NCI-H1092 treated with DMSO at 0.1 percent for 48 hours (cell line): Measurements from ENCODE around the gene DGKQ.

Source experiments
- DNase-seq: peaks from one replicate; lab custom pipeline; 2025; lab: John Stamatoyannopoulos, UW

Gene DGKQ, protein sequence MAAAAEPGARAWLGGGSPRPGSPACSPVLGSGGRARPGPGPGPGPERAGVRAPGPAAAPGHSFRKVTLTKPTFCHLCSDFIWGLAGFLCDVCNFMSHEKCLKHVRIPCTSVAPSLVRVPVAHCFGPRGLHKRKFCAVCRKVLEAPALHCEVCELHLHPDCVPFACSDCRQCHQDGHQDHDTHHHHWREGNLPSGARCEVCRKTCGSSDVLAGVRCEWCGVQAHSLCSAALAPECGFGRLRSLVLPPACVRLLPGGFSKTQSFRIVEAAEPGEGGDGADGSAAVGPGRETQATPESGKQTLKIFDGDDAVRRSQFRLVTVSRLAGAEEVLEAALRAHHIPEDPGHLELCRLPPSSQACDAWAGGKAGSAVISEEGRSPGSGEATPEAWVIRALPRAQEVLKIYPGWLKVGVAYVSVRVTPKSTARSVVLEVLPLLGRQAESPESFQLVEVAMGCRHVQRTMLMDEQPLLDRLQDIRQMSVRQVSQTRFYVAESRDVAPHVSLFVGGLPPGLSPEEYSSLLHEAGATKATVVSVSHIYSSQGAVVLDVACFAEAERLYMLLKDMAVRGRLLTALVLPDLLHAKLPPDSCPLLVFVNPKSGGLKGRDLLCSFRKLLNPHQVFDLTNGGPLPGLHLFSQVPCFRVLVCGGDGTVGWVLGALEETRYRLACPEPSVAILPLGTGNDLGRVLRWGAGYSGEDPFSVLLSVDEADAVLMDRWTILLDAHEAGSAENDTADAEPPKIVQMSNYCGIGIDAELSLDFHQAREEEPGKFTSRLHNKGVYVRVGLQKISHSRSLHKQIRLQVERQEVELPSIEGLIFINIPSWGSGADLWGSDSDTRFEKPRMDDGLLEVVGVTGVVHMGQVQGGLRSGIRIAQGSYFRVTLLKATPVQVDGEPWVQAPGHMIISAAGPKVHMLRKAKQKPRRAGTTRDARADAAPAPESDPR

DNA sequence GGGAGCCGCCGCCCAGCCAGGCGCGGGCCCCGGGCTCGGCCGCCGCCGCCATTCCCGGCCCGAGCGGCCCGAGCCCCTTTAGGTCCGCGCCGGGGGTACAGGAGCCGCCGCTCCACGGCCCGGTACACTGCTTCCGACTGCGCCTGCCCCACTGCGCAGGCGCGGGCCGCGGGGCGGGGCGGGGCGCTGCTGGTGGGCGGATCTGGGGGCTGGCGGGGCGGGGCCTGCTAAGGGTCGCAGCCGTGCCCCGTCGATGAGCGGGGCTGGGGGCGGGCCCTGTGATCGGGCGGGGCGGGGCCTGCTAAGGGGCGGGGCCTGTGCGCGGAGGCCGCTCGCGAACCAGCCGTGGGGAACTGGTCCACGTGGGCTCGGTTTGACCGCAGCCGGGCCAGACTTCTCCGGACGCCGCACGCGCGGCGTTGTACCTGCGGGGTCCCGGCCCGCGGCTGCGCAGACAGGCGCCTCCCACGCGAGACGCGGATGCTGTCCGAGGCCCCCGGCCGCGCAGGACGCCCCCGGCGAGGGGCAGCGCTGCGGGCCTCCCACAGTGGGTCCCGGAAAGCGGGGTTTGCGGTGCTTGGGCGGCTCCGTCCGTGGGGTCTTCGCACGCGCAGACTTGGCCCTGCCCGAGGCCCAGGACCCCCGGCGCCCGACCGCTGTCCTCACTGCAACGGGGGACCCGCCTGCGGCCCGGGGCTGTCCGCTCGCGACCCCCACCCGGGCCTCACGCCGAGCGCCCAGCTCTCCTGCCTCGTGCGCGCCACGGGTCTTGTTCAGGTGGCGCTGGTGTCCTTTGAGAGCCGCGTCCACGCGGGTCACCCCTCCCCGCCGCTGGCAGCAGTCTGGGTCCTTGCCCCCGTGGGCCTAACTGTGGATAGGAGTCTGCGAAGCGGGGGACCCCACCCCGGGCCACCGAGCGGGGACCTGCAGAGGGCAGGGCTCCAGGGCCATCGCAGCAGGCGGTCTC lies at the start of gene DGKQ:
TSS of gene DGKQ (minus strand) at position 139 of the 967 bp plus-strand sequence. CDS start at position 52, 87 bp downstream.
- DNase-seq, result peak; percentile 61

DNA sequence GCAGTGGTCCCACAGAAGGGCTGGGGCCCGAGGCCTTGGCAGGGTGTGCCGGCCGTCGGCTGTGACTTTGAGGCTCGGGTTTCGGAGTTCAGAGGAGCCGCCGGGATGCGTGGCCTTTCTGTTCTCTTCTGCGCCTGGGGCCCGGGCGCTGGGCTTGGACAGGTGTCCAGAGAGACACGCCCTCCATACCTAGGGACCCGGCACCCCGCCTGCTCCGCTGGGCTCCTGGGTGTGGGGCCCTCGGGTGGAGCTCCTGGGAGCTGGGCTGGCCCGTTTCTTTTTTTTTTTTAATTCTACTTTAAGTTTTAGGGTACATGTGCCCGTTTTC lies 49.3 kb upstream of the DGKQ start:
- no peak for DNase-seq

DNA sequence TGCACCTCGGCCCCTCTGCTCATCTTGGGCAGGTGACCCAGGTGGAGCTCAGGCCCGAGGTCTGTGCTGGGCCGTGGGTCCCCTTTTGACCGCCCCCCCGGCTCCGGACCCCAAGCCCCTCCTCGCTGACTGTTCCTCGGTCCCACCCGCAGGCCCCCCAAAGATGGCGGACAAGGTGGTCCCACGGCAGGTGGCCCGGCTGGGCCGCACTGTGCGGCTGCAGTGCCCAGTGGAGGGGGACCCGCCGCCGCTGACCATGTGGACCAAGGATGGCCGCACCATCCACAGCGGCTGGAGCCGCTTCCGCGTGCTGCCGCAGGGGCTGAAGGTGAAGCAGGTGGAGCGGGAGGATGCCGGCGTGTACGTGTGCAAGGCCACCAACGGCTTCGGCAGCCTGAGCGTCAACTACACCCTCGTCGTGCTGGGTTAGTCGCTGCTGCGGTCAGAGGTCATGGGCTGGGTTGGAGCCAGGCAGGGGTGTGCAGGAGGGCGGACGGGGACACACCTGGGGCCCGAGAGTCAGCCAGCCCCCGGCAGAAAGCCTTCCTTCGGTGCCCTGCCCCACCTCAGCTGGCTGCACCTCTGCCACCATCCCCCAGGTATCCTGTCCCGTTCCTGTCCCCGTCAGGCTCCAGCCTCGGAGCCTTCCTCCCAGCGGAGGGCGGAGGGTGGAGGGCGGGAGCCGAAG lies 48.8 kb upstream of the DGKQ start:
- DNase-seq, result no peak

DNA sequence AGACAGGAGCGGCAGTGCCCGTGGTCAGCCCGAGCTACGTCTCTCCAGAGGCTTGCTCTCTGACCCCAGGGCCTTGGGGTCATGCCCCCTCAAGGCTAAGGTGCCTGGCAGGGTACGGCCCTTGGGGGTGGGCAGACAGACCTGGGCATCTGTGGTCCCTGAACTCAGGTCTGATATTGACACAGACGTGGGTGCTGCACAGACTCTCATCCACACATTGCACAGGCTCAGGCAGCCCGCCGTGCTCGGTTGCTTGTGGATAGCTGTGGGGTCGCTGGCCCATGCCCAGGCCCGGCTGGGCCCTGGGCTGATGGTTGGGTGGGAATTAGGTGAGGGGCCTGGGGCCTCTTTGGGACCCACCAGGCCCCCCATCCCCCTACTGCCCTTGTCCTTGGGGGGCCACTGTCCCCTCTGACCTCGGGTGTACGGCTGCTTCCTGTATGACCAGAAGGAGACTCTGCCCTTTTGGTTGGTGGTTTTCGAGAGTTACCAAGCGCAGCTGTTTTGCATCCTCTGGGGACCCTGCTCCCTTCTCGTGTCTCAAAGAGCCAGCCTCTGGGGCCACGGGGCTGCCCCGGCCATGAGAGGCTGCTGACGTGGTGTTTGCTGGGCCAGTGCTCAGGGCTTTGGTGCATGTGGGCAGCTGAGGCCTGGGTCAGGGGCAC lies 48.1 kb upstream of the DGKQ start:
- DNase-seq, result no peak

DNA sequence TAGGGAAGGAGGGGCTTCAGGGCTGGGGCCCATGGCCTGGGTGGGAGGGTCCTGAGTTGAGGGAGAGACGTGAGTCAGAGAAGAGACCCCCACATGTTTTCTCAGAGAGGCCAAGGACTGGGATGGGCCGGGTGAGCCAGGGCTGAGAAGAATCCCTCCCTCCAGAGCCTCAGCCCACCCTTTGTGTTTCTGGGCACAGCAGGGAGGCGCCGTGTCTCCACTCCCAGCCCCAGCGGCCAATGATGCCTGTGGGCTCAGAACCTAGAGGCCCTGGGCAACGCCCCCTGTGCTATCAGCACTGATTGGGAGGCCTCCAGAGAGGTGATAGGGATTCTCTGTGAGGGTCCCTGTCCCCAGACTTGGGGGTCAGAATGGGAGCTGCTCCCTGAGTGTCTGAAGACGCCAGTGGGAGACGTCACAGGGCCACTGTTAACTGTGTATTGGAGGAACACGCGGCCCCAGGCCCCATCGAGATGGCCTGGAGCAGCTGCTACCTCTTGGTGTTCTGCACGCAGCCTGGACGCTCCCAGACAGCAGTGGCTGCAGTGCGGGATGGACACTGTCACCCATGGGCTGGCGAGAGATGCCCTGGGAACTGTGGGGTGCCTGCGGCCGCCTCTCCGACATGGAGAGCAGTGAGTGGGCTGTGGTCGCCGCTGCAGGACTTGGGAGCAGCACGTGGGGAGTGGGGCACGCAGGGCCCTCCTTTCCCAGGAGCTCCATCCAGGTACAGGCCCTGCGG lies 46.5 kb upstream of the DGKQ start:
- no peak for DNase-seq

DNA sequence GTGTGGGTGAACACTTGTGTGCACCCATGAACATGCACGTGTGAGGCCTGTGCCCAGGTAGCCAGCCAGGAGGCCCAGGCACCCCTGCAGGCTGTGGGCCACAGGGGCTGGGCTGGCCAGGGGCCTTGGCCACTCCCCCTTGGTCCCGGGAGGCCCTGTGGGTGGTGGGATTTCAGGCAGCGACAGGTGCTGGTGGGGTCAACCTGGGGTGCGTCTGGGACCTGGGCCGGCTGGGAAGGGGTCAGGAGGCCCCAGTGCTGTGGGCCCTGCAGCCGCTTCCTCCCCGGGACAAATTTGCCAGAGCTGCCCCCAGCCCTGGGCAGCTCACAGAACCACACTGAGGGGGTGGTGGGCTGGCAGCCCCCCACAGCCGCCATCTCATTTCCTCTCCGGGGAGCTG lies 46.0 kb upstream of the DGKQ start:
- no peak for DNase-seq

DNA sequence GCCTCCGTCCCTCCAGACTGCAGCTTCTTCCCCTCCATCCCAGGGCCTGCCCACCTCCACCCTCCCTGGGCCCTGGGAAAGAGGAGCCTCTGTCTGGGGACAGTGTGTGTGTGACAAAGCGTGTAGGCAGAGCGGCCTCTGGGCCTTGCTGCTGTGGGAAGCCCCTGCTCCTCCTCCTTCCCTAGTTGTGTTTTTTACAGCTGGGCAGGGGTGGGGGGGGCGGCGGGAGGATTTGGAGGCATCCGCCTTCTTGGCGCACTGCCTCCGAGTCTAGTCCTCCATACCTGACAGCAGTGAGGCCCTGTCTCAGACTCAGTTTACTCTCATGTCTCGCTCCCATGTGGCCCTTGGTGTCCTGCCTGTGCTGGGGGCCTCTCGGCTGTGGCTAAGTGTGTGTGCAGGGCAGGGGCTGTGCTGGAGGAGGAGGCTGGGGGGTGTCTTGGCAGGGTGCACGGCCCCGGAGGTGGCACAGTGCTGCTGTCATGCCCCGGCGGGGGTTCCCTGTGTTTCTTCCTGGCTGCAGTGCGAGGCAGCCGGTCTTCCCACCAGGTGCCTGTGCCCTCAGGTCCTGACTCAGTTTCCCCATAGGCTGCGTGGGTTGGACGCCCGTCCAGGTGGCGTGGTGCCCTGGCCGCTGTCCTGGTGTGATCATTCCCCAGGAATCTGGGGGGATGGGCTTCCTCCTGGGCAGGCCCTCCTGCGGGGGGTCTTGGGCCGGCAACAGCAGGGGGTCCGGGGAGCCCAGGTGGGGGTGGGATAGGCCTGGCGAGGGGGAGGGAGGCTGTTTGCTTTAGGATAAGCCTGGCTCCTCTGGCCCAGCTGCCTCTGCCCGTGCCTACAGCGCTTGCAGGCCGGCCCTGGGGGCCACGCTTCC lies 45.0 kb upstream of the DGKQ start:
- DNase-seq, result no peak

DNA sequence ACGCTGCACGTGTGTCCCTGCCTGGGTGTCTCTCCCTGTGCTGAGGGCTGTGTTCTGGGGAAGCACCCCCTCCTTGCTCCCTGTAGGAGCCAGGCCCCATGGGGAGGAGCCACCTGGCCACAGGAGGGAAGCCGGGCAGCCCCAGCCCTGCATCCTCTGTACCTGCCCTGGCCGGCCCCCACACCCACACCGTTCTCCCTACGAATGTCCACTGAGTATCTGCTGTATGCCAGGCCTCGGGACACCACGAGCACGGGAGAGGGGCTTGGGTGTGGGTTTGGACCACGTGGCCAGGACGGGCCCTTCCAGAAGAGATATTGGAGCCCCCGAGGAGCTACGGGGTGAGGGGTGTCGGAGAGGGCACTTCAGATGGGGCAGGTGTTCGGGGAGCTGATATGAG lies 44.3 kb upstream of the DGKQ start:
- no peak for DNase-seq

DNA sequence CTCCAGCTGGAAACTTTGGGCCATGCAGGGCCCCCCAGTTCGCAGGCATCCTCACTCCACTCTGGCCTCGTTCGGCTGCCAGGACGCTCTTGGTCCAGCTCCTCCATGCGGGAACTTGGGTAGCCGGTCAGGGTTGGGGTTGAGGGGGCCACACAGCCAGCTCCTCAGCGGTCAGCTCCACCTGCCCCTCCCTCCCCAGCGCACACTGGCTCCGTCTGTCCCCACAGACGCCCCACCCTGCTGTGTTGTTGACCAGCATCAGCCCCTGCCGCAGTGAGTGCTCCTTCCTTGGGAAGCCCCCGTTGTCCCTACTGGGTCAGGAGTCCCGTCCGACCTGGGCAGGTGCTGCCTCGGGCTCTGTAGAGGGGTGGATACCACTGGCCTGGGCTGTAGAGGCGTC lies 43.8 kb upstream of the DGKQ start:
- no peak for DNase-seq

DNA sequence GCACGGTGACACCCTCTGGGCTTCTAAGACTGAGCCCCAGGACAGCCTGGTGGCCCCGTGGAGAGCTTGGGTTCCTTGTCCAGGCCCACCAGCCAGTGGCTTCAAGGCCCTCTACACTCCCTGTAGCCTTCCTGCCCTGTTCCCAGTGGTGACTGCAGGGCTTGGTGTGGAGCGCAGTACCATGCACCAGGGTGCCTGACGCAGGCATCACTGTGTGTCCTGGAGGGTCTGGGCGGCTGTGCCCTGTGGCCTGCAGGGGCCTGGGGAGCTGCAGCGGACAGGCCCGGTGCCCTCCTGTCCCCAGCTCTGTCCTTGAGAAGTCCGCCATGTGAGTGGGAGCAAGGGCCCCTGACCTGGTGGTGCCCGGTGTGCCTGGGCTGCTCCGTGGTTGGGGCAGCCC lies 42.4 kb upstream of the DGKQ start:
- DNase-seq, result no peak

DNA sequence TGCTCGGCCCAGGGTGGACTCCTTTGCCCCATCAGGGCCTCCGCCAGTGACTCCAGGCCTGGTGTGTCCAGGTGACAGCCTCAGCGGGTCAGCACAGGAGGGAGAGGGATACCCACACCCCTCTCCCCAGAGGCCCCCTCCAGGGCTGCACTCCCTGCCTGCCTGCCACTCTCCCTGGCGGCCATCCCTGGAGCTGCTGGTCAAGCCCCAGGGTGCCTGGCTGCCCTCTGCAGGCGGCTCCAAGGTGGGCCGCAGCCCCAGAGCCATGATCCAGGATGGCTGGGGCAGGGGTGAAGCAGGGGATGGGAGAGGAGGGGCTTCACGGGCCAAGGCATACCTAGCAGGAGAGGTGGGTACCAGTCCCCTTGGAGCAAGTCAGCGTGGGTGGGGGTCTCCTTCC lies 41.8 kb upstream of the DGKQ start:
- no peak for DNase-seq

DNA sequence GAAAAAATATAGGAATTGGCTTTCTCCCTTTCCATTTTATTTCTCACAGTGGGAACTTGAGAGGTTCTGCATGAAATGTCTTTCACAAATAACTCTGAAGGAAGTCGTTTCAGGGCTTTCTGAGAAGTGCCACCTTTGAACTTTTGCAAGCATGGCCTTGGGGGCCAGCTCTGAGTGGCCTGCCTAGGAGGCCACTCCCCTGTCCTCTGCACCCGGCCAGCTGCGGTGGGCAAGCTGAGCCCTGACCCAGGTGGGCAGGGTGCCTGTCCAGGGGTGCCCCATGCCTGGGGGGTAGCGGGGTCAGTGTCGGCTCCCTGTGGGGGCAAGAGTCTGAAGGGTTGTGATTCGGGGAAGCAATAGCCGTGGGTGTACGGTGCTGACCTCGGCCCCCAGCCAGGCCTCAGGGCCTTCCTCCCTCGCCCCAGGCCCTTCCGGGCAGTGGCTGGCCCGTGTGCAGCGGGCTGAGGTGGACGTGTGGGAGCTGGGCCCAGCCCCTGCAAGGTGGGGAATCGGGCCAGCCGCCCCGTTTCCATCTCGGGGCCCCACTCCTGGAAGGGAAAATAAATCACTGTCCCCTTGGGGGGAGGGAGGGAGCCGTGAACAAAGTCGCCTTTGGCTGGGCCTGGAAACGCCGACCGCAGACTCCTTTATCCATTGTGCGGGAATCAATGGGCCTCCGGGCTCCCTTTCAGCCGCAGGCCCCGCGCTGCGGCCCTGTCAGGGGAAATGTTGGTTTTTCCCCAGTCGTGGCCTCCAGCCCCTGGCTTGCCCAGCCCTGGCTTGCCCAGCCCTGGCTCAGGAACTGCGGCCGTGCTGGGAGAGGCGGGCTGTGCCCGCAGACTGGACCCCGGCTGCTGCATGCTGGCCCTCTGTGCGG lies 41.2 kb upstream of the DGKQ start:
- DNase-seq, result no peak

DNA sequence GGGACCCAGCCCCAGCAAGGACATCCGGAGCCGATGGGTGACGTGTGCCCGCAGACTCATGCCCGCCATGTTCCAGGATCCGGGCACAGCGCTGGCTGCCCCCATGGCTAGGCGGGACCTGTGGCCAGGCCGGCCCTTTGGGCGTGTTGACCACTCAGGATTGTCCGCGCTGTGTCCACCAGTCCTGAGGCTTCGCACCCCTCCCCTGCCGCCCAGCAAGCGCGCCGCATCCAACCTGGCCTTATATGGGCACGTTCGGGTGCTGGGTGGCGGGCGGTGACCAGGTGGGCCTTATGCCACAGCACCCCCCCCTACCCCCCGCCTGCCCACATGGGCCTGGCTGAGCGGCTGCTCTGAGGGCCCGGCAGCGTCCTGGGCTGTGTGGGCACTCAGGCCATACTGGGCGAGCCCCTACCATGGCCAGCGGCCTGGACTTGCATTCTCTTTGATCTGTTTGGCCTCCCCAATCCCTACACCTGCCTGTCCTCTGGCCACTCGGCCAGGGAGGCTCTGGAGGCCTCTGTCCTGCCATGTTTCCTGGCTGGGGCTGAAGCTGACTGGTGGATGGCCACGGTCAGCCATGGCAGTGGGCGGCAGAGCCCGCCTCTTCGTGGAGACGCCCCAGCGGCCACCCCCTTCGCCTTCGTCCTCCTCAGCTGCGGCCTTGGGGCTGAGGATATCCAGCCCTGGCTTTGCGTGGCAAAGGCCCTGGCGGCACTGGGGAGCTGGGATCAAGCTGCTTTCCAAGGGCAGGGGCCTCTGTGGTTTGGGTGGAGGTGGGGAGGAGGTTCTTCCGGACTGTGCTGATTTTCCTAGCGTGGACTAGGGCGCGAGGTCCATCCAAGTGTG lies 40.1 kb upstream of the DGKQ start:
- DNase-seq, result no peak

DNA sequence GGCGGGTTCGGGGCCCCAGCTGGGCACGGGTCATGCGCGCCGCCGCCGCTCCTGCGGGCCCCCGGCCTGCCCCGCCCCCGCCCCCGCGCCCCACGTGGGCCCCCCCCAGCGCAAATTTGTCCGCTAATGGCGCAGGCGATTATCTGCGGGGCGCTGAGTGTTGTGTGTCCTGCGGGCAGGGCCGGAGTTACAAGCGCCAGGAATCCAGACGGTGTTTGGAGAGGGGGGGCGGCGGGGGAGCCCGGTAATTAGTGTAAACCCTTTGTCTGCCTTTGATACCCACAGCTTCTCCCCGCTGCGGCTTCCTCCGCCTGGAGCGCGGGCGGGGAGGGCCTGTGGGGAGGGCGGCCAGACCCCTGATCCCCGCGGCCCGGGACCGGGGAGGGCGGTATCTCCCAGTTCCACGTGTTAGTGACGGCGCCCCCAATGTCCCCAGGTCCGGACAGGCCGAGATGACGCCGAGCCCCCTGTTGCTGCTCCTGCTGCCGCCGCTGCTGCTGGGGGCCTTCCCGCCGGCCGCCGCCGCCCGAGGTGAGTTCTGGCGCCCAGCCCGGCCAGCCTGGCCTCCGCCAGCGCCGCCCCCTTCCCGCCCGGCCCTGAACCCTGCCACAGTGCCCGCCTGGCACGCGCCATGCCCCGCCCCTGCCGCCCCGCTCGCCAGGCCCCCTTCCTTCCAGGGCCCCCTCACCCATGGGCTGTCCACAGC lies 38.8 kb upstream of the DGKQ start:
- DNase-seq, result peak; percentile 27

DNA sequence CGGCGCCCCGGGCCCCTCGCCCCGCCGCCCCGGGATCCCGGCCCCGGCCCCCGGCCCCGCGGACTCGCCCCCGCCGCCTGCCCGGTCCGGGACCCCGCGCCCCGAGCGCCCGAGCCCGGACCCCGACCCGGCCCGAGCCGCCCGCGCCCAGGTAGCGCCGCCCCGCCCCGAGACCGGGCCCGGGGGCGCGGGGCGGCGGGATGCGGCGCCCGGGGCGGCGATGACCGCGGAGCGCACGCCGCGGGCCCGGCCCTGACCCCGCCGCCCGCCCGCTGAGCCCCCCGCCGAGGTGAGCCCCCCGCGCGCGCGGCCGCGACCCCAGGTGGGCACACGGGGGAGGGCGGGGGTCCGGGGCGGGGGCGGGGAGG lies 38.3 kb upstream of the DGKQ start:
- no peak for DNase-seq

DNA sequence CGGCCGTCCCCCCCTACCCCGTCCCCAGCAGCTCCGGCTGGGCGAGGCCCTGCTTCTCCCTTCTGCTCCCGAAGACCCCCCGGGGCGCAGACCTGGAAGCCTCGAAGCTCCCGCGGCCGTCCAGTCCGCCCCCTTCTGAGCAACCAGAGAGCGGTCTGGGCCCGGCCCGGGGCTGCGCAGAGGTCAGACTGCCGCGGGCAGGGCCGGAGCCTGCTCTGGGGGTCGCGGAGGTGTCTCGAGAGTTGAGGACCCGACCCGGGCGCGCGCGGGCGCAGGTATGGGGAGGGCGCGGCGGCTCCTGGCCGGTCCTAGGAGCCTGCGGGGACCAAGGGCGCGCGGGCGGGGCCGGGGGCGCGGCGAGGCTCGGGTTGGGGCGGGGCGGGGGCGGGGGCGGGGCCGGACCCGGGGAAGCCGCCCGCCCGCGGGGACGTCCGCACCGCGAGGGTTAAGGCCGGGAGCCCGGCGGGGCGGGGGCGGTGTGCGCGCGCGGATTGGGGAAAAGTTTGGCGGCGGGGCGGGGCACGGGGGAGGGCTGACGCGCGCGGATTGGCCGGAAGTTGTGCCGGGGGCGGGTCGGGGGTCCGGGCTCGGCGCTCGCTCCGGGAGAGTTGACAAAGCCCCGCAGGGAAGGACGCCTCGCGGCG lies 37.8 kb upstream of the DGKQ start, which contains the start of gene FGFRL1:
TSS of gene FGFRL1 (plus strand) at position 605 of the 644 bp plus-strand sequence. CDS start 860 bp downstream, outside the sequence.
- DNase-seq, result no peak
